Neural cell (in vitro differentiated cells): ENCODE results near the gene MAGI1.

Source experiments
- EP300 ChIP-seq: fragments of 450-650 bp; conservative IDR thresholded peaks from 2 replicates; pipeline ENCODE4 v1.6.1; 2014; ENCODE audit warnings: antibody characterized with exemption, mild to moderate bottlenecking, moderate library complexity; ENCODE audit not compliant: poor library complexity, severe bottlenecking
- EZH2 ChIP-seq: fragments of 200-600, 300-800 bp; shearing (Covaris generic), sonication (generic); IDR thresholded peaks from 2 replicates; pipeline ENCODE4 v1.6.1; 2014; ENCODE audit warnings: antibody characterized with exemption, low read length, borderline replicate concordance, mild to moderate bottlenecking; ENCODE audit not compliant: insufficient read depth, poor library complexity, severe bottlenecking
- MXI1 ChIP-seq: fragments of 450-650 bp; conservative IDR thresholded peaks from 2 replicates; pipeline ENCODE4 v1.6.1; 2014; ENCODE audit warnings: antibody characterized with exemption, mild to moderate bottlenecking; ENCODE audit not compliant: poor library complexity, severe bottlenecking
- POLR2AphosphoS5 ChIP-seq: IDR thresholded peaks from 2 replicates; pipeline ENCODE4 v1.6.1; 2012
- RAD21 ChIP-seq: fragments of 450-650 bp; conservative IDR thresholded peaks from 2 replicates; pipeline ENCODE4 v1.6.1; 2014; ENCODE audit warnings: antibody characterized with exemption, mild to moderate bottlenecking, moderate library complexity
- SMC3 ChIP-seq: fragments of 450-650 bp; conservative IDR thresholded peaks from 2 replicates; pipeline ENCODE4 v1.6.1; 2014; ENCODE audit warnings: antibody characterized with exemption, mild to moderate bottlenecking, moderate library complexity; ENCODE audit not compliant: poor library complexity
- TAF1 ChIP-seq: IDR thresholded peaks from 2 replicates; pipeline ENCODE4 v1.6.1; 2012; ENCODE audit warnings: low read depth
- TF ChIP-seq, protein P1 (sequence below): fragments of 450-650 bp; IDR thresholded peaks from 2 replicates; pipeline ENCODE4 v1.5.1; 2014; ENCODE audit warnings: antibody characterized with exemption, mild to moderate bottlenecking, moderate library complexity; ENCODE audit not compliant: poor library complexity, severe bottlenecking
- TF ChIP-seq, protein P2 (sequence below): IDR thresholded peaks from 2 replicates; pipeline ENCODE4 v1.6.1; 2012; ENCODE audit warnings: borderline replicate concordance

DNA sequence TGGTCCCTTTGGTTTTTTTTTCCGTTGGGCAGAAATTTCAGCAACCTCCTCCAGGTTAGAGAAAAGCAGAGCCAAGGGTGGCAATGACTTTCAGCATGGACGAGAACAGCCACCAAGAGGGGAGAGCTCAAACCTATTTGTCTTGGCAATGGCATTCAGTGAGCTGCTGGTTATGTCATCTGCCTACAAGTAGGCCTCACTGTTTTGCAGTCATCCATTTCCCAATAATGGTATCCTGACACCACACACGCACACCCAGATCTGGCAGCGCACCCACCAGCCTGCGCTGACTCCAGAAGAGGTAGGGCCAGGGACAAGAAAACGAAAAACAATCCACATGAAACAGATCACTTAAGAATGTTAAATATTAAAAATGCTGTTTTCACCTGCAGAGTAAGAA lies 92.3 kb downstream of the MAGI1 start:
- TF ChIP-seq, protein P1, sequence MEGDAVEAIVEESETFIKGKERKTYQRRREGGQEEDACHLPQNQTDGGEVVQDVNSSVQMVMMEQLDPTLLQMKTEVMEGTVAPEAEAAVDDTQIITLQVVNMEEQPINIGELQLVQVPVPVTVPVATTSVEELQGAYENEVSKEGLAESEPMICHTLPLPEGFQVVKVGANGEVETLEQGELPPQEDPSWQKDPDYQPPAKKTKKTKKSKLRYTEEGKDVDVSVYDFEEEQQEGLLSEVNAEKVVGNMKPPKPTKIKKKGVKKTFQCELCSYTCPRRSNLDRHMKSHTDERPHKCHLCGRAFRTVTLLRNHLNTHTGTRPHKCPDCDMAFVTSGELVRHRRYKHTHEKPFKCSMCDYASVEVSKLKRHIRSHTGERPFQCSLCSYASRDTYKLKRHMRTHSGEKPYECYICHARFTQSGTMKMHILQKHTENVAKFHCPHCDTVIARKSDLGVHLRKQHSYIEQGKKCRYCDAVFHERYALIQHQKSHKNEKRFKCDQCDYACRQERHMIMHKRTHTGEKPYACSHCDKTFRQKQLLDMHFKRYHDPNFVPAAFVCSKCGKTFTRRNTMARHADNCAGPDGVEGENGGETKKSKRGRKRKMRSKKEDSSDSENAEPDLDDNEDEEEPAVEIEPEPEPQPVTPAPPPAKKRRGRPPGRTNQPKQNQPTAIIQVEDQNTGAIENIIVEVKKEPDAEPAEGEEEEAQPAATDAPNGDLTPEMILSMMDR = no peak
- TF ChIP-seq, protein P2, sequence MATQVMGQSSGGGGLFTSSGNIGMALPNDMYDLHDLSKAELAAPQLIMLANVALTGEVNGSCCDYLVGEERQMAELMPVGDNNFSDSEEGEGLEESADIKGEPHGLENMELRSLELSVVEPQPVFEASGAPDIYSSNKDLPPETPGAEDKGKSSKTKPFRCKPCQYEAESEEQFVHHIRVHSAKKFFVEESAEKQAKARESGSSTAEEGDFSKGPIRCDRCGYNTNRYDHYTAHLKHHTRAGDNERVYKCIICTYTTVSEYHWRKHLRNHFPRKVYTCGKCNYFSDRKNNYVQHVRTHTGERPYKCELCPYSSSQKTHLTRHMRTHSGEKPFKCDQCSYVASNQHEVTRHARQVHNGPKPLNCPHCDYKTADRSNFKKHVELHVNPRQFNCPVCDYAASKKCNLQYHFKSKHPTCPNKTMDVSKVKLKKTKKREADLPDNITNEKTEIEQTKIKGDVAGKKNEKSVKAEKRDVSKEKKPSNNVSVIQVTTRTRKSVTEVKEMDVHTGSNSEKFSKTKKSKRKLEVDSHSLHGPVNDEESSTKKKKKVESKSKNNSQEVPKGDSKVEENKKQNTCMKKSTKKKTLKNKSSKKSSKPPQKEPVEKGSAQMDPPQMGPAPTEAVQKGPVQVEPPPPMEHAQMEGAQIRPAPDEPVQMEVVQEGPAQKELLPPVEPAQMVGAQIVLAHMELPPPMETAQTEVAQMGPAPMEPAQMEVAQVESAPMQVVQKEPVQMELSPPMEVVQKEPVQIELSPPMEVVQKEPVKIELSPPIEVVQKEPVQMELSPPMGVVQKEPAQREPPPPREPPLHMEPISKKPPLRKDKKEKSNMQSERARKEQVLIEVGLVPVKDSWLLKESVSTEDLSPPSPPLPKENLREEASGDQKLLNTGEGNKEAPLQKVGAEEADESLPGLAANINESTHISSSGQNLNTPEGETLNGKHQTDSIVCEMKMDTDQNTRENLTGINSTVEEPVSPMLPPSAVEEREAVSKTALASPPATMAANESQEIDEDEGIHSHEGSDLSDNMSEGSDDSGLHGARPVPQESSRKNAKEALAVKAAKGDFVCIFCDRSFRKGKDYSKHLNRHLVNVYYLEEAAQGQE = no peak
- no peak for TF ChIP-seq MXI1
- TF ChIP-seq TAF1 = no peak
- TF ChIP-seq RAD21 = no peak
- no peak for TF ChIP-seq EZH2
- TF ChIP-seq POLR2AphosphoS5 = no peak
- TF ChIP-seq SMC3 = no peak
- no peak for TF ChIP-seq EP300
